NK-92 (cell line): Measurements from ENCODE around the gene RBFOX2.
"Not testable (repeated sequence)": the region's sequence is repeated elsewhere in the genome, so short reads cannot be mapped to it uniquely, and the experiment has no call there.

Experiments
- DNase-seq: peaks from one replicate; lab custom pipeline; 2025; ENCODE audit not compliant: unreplicated experiment; lab: John Stamatoyannopoulos, UW

RBFOX2 gene

GRCh38 chr22:36009085-36009484 is 19.5 kb downstream of the RBFOX2 start:
- no peak for DNase-seq

DNA sequence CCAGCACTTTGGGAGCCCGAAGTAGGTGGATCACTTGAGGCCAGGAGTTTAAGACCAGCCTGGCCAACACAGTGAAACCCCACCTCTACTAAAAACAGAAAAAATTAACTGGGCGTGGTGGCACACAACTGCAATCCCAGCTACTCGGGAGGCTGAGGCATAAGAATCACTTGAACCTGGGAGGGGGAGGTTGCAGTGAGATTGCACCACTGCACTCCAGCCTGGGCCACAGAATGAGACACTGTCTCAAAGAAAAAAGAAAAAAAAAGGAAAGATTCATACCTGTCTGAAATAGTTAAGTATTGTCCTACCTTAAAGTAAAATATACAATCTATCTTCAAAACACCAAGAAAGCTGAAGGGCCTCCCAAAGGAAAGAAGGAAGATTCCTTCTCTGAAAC is 20.1 kb downstream of the RBFOX2 start:
- no peak for DNase-seq

- no peak for DNase-seq
These were observed 20.5 kb downstream of the RBFOX2 start for GRCh38 chr22:36008131-36008530.

- DNase-seq, result no peak
These were observed 24.5 kb downstream of the RBFOX2 start for GRCh38 chr22:36003972-36004674.

GRCh38 chr22:36002718-36003260 is 25.8 kb downstream of the RBFOX2 start:
- no peak for DNase-seq

GRCh38 chr22:36002084-36002483 is 26.5 kb downstream of the RBFOX2 start:
- DNase-seq, result no peak

DNA sequence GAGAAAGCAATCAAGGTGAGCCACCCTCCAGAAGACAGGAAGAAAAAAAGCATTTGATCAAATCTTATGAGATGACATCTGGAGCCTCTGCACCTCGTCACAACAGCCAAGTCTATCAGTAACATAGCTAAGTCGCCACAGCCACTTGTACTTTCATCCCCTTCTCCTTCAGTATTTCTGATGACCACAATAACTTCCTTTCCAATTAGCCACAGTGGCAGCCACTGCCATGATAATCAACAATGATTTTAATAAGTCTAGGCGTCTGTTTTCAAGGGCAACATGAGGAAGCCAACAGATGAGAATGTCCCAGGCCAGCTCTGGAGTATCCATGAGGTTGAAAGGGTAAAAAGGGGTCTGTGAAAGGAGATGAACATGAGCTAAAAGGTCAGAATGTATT is 29.9 kb downstream of the RBFOX2 start:
- no peak for DNase-seq

- no peak for DNase-seq
These were observed 31.2 kb downstream of the RBFOX2 start for GRCh38 chr22:35997438-35997837.

DNA sequence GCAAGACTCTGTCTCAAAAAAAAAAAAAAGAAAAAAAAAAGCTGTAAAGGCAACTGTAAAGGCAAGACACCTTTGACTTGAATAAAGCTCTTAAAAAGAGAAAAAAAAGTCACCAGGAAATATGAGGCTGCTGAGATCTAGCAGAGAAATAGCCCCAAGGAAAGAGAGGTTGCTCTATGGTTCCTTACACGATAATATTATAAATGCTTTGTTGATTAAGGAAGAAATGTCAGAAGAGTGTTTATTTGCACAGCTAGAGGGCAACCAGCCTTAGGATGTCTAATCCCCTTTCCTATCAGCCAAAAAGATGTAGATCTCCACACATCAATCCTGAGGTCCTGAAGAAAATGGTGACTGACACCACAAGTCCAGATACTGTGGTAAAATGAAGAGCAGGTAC is 32.0 kb downstream of the RBFOX2 start:
- DNase-seq, result no peak

- no peak for DNase-seq
These were observed 32.9 kb downstream of the RBFOX2 start for GRCh38 chr22:35995772-35996171.

GRCh38 chr22:35995348-35995747 is 33.3 kb downstream of the RBFOX2 start:
- no peak for DNase-seq

GRCh38 chr22:35993727-35994126 is 34.9 kb downstream of the RBFOX2 start:
- not testable (repeated sequence) for DNase-seq

GRCh38 chr22:35993048-35993714 is 35.4 kb downstream of the RBFOX2 start:
- no peak for DNase-seq

DNA sequence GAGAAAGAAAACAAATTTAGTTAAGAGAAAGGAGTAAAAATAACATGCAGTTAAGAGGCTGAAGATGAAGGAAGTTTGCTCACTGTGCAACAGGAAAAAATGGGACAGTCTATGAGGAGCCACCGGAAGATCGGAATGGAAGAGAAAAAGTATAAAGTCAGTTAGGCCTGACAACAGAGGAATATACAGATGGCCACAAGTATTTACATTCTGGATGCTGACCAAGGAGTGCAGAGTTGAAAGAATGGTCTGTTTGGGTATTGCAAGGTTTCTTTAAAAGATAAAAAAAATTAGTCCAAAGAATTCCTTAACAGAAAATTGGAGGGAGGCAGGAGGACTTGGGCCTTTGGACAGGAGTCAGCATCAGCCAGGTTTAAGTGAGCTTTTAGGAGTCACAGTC is 37.5 kb downstream of the RBFOX2 start:
- DNase-seq, result no peak

DNA sequence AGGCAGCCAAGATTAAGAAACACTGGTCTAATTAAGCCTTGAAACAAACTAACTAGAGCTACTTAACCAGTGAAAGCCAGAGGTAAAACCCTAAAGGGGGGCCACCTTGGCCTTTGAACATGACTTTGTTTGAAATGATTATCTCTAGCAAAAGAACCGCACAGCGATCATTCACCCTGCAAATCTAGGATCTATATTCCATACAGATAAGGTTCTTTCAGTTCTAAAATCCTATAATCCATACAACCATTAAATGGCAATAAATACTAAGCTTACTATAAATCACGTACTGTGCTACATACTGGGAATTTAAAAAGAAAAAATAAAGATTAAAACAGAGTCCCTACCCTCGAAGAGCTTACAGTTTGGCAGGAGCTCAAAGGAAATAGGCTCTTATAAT is 40.6 kb downstream of the RBFOX2 start:
- DNase-seq, result no peak

DNA sequence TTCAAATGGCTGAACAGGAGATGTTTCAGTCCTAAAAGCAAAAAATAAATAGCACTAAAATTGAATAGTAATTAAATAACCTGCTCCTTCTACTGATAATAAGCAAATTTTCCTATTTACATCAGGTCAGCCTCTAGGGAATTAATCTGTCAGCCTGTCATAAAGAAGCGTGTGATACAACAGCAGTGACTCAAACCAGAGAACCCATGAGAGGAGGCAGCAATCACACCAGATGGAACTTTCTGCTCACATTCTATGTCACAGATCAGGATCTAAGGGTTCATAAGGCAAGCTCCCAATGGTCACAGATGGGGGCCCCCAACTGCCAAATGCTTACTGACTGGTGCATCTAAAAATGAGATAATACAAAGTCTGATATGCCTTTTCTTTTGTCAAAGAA is 41.1 kb downstream of the RBFOX2 start:
- no peak for DNase-seq

DNA sequence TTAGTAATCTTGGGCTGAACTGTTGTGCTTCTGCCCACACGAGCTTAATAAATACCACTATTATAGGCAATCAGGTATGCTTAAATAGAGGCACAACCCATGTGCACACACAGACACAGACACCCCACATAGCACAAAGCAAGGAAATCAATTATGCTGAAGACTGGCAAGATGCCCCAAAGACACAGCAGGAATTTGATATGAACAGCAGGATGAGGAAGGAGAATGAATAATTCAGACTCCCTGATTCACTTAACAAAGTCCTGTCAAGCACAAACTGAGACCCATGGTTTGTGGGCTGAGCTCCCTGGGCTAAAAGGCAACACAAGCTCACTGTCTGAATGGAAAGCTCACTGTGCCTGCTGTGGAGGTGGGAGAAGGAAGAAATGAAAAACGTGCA is 42.5 kb downstream of the RBFOX2 start:
- DNase-seq, result no peak

GRCh38 chr22:35985371-35985770 is 43.3 kb downstream of the RBFOX2 start:
- DNase-seq, result no peak

DNA sequence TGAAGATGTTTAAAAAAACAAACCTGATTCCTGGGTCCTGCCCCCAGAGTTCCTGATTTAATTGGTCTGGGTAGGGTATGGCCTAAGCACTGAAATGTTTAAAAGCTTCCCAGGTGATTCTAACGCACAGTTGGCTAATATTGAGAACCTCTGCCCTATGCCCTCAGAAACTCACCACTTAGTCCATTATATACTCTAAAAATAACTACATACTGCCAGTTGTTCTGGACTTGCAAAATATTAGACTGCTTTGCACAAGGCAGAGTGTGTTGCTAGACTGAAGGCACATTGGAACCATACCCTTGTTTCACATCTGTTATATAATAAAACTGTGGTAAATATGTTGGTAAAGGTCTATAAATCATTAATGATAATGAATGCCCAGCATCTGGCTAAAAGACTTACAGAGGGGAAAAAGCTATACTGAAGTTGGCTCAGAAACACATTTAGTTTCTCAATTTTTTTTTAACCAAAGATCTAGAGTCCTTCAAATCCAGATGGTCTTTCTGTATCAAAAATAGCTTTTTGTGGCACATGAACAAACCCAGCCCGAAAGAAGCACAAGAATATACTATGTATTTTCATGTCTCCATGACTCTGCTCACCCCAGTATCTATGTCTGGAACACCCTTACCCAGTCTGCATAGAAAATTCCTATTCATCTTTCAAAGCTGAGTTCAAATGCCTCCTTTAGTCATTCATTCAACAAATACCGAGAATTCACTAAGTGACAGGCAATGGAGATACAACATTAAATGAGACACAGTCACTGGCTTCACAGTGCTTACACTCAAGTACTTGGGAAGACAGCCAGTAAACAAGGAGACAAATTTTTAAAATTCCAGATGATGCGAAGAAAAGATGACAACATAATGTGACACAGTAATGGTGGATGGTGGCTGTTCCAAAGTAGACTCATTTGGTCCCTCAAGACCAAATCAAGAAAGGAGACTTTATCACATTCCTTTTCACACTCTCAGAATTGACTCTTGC is 44.1 kb downstream of the RBFOX2 start:
- no peak for DNase-seq

GRCh38 chr22:35981900-35982299 is 46.7 kb downstream of the RBFOX2 start:
- no peak for DNase-seq

GRCh38 chr22:35978889-35979288 is 49.7 kb downstream of the RBFOX2 start:
- DNase-seq, result no peak
